ENCODE measurements around the gene MAST4. TPM values are rescaled to one million over a fixed set of nuclear protein-coding genes. Genes with fewer than 3 reads are reported as not detected.

Gene MAST4
- polyA plus RNA-seq, 2 of the 4 experiments (the other 2 are of a cell fraction), result 1.2 to 5.8 TPM

GRCh38 chr5:66658516-66658915 is 62.3 kb downstream of the MAST4 start:
- no peak overlapping the region for H3K27ac ChIP-seq
- ATAC-seq, result no peak
- TF ChIP-seq CTCF (IDR thresholded peaks at IDR 0.05) (no peak), USF2 (IDR thresholded peaks at IDR 0.05) (no peak), CHD2 (IDR thresholded peaks at IDR 0.05; ENCODE audit: low read length, partially characterized antibody) (no peak), BHLHE40 (IDR thresholded peaks at IDR 0.05; ENCODE audit: low read depth, low read length) (no peak), BCL3 (IDR thresholded peaks at IDR 0.05) (no peak), GATA3 (IDR thresholded peaks at IDR 0.05; ENCODE audit: borderline replicate concordance) (no peak), MAZ (IDR thresholded peaks at IDR 0.05; ENCODE audit: borderline replicate concordance, low read depth, low read length) (no peak)
- H3K9me3 ChIP-seq, result no peaks in the 10 kb centered on the region
- H3K4me3 ChIP-seq, result no peak overlapping the region
- DNase-seq (ENCODE audit: low read depth in 1 of 2, low spot score in 1 of 2), result no peak
- H3K4me1 ChIP-seq, result no peaks in the 10 kb centered on the region
- POLR2A ChIA-PET, result no interaction called here
- no peak for FAIRE-seq
- WGBS (ENCODE audit: missing lambda C conversion rate), result 50% methylated on average over 2 of the region's 2 CpGs
- no peak overlapping the region for H3K4me2 ChIP-seq
- CTCF ChIA-PET, result no interaction called here

GRCh38 chr5:66659780-66660179 is 63.6 kb downstream of the MAST4 start:
- CTCF ChIA-PET, result no interaction called here
- Histone ChIP-seq H3K27ac (no peak overlapping the region), H3K9me3 (no peaks in the 10 kb centered on the region), H3K4me2 (no peak overlapping the region), H3K4me3 (no peak overlapping the region), H3K4me1 (no peaks in the 10 kb centered on the region)
- POLR2A ChIA-PET, result no interaction called here
- no peak for TF ChIP-seq EHF (CRISPR knock-in tag; IDR thresholded peaks at IDR 0.05)
- no peak for TF ChIP-seq CEBPB (IDR thresholded peaks at IDR 0.05)
- TF ChIP-seq FOXS1 (CRISPR knock-in tag; IDR thresholded peaks at IDR 0.05), result no peak
- no peak for TF ChIP-seq NPAS2 (CRISPR knock-in tag; IDR thresholded peaks at IDR 0.05; ENCODE audit: borderline replicate concordance)
- no peak for TF ChIP-seq RNF2 (IDR thresholded peaks at IDR 0.05; ENCODE audit: borderline replicate concordance, low read depth)
- TF ChIP-seq SMC3 (IDR thresholded peaks at IDR 0.05), result no peak
- TF ChIP-seq MYC (IDR thresholded peaks at IDR 0.05; ENCODE audit: borderline replicate concordance, low read length), result no peak
- TF ChIP-seq BHLHE40 (IDR thresholded peaks at IDR 0.05; ENCODE audit: low read depth, low read length), result no peak
- TF ChIP-seq BCL3 (IDR thresholded peaks at IDR 0.05), result no peak
- no peak for TF ChIP-seq ZNF302 (CRISPR knock-in tag; IDR thresholded peaks at IDR 0.05)
- no peak for TF ChIP-seq CHD4 (IDR thresholded peaks at IDR 0.05; ENCODE audit: borderline replicate concordance)
- TF ChIP-seq CBX2 (IDR thresholded peaks at IDR 0.05; ENCODE audit: borderline replicate concordance, low read depth), result no peak
- no peak for TF ChIP-seq PBX3 (IDR thresholded peaks at IDR 0.05)
- no peak for TF ChIP-seq GATA3 (IDR thresholded peaks at IDR 0.05; ENCODE audit: borderline replicate concordance)
- no peak for TF ChIP-seq USF2 (IDR thresholded peaks at IDR 0.05)
- TF ChIP-seq TFCP2L1 (CRISPR knock-in tag; IDR thresholded peaks at IDR 0.05), result no peak
- no peak for TF ChIP-seq HEYL (CRISPR knock-in tag; IDR thresholded peaks at IDR 0.05)
- TF ChIP-seq MAX (IDR thresholded peaks at IDR 0.05), result no peak
- FAIRE-seq (no peak), ATAC-seq (no peak), DNase-seq (ENCODE audit: low read depth in 1 of 2, low spot score in 1 of 2) (no peak)
- WGBS (ENCODE audit: missing lambda C conversion rate), result 32% methylated on average over 3 of the region's 3 CpGs

Data from A549 (cell line).